GM12892 (cell line): ENCODE results near the gene ADGRF5.

Experiments
- POLR2A ChIP-seq: IDR thresholded peaks from 2 replicates; pipeline ENCODE4 v1.6.1; 2011; ENCODE audit warnings: low read depth, low read length, control low read depth
- POLR2AphosphoS5 ChIP-seq: IDR thresholded peaks from 2 replicates; pipeline ENCODE4 v1.6.1; 2011; ENCODE audit warnings: low read depth, low read length, control low read depth

DNA sequence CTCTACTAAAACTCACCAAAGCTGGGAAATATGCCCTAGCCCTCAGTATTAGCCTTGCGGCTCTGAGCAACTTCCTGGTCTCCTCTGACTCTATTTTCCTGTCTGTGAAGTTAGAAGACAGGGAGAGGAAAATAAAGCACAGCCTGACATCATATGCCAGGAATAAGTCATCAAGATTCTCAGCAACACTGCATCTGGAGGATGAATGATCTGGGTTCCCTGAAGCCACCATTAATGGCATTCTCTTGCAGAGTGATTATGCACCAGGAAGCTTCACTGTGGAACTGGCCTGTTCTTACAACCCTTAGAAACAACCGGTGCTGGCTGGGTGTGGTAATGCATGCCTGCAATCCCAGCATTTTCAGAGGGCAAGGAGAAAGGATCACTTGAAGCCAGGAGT is 12.4 kb downstream of the ADGRF5 start:
- TF ChIP-seq POLR2A, result no peak
- TF ChIP-seq POLR2AphosphoS5, result no peak
